Calu3 (cell line): ENCODE results near the gene MAP4K3. TPM values are rescaled to one million over a fixed set of nuclear protein-coding genes. Genes with fewer than 3 reads are reported as not detected.
A peak's percentile ranks its signal among the peaks of the same experiment; 100 is the strongest.

Source experiments
- BruUV-seq: library from RNA; stranded (reverse); fragments of 400-500 nt; replicated peaks from 2 replicates; lab custom pipeline; 2021; lab: Mats Ljungman, UMichigan
- CTCF ChIA-PET: fragments of 300-600 bp; sonication (Branson Sonifier 250); formaldehyde crosslinking; loops from one replicate; lab custom pipeline; 2022; ENCODE audit warnings: antibody characterized with exemption; lab: Charles Lee
- DNase-seq: peaks from one replicate; pipeline ENCODE4 v3.0.0; 2022
- H3K27ac Mint-ChIP-seq: one replicate; pipeline ENCODE4 v1.8.0; 2022; ENCODE audit warnings: mixed read lengths; ENCODE audit not compliant: unreplicated experiment
- H3K27me3 Mint-ChIP-seq: one replicate; pipeline ENCODE4 v1.8.0; 2022; ENCODE audit warnings: mixed read lengths; ENCODE audit not compliant: unreplicated experiment
- H3K36me3 Mint-ChIP-seq: one replicate; pipeline ENCODE4 v1.8.0; 2022; ENCODE audit warnings: mild to moderate bottlenecking, moderate library complexity, mixed read lengths; ENCODE audit not compliant: insufficient read depth, unreplicated experiment
- H3K4me1 Mint-ChIP-seq: one replicate; pipeline ENCODE4 v1.8.0; 2022; ENCODE audit warnings: mild to moderate bottlenecking, low read depth, mixed read lengths; ENCODE audit not compliant: unreplicated experiment
- H3K4me3 Mint-ChIP-seq: one replicate; pipeline ENCODE4 v1.8.0; 2022; ENCODE audit warnings: mild to moderate bottlenecking, low read depth, moderate library complexity, mixed read lengths; ENCODE audit not compliant: unreplicated experiment
- H3K9me3 Mint-ChIP-seq: one replicate; pipeline ENCODE4 v1.8.0; 2022; ENCODE audit warnings: low read depth, mixed read lengths; ENCODE audit not compliant: unreplicated experiment
- CTCF ChIP-seq: fragments of 200-600 bp; IDR thresholded peaks from one replicate; pipeline ENCODE4 v1.8.0; 2022; ENCODE audit warnings: antibody characterized with exemption; ENCODE audit not compliant: unreplicated experiment
- intact Hi-C: fragments of 100-400 bp; cut with micrococcal nuclease; formaldehyde crosslinking; loops from one replicate; pipeline ENCODE4 v1.10.0; 2022; ENCODE audit not compliant: unreplicated experiment
- total RNA-seq: library from RNA; stranded (reverse); gene quantifications from 2 replicates; pipeline ENCODE4 v1.2.3, GENCODE V29; 2022

The MAP4K3 gene
- total RNA-seq, 1 experiment from 2014 or later, result 30.7 TPM

GRCh38 chr2:39243469-39244123 is 193.5 kb downstream of the MAP4K3 start, which contains the start of gene CDKL4:
CDKL4 (minus strand) TSS chr2:39243970.
- no peak within 1 kb of the TSS for H3K4me3 Mint-ChIP-seq
- H3K36me3 Mint-ChIP-seq, result peaks cover 4% of the 10 kb centered on the region
- no peaks in the 10 kb centered on the region for H3K9me3 Mint-ChIP-seq
- H3K27me3 Mint-ChIP-seq, result no peaks in the 10 kb centered on the region
- intact Hi-C loops, result no loop called here
- DNase-seq, result no peak
- H3K4me1 Mint-ChIP-seq, result no peaks in the 10 kb centered on the region
- H3K27ac Mint-ChIP-seq, result no peak within 1 kb of the TSS
- BruUV-seq, result no TSS peak
- no peak for TF ChIP-seq CTCF
- CTCF ChIA-PET, result no interaction called here

- Mint-ChIP-seq H3K4me3 (no peak overlapping the region), H3K9me3 (no peaks in the 10 kb centered on the region), H3K36me3 (peaks cover 4% of the 10 kb centered on the region), H3K27me3 (no peaks in the 10 kb centered on the region), H3K27ac (peak overlapping the region; percentile 28), H3K4me1 (no peaks in the 10 kb centered on the region)
- intact Hi-C loops, result no loop called here
- DNase-seq, result no peak
- BruUV-seq, result no TSS peak
- CTCF ChIA-PET, result no interaction called here
- no peak for TF ChIP-seq CTCF
Measured at GRCh38 chr2:39241588-39241987, 195.5 kb downstream of the MAP4K3 start.

GRCh38 chr2:39240758-39241157 is 196.3 kb downstream of the MAP4K3 start:
- Mint-ChIP-seq H3K27me3 (no peaks in the 10 kb centered on the region), H3K4me1 (no peaks in the 10 kb centered on the region), H3K9me3 (no peaks in the 10 kb centered on the region), H3K36me3 (peaks cover 4% of the 10 kb centered on the region), H3K4me3 (no peak overlapping the region), H3K27ac (no peak overlapping the region)
- no peak for TF ChIP-seq CTCF
- no peak for DNase-seq
- intact Hi-C loops, result no loop called here
- no TSS peak for BruUV-seq
- CTCF ChIA-PET, result no interaction called here

GRCh38 chr2:39234754-39235153 is 202.3 kb downstream of the MAP4K3 start:
- no TSS peak for BruUV-seq
- Mint-ChIP-seq H3K4me1 (no peaks in the 10 kb centered on the region), H3K36me3 (no peaks in the 10 kb centered on the region), H3K27ac (no peak overlapping the region), H3K9me3 (peaks cover 2% of the 10 kb centered on the region), H3K27me3 (no peaks in the 10 kb centered on the region), H3K4me3 (no peak overlapping the region)
- intact Hi-C loops, result no loop called here
- TF ChIP-seq CTCF, result no peak
- CTCF ChIA-PET, result interaction anchor here (0.6 kb wide), 1 partner anchor 180 kb away, joined by 3 read pairs; no protein-coding TSS in a partner anchor
- DNase-seq, result peak; percentile 13
